DMS153 (cell line): ENCODE data around the gene ADGRD2.

Experiments
- DNase-seq: peaks from one replicate; lab custom pipeline; 2025; lab: John Stamatoyannopoulos, UW

ADGRD2 gene

DNA sequence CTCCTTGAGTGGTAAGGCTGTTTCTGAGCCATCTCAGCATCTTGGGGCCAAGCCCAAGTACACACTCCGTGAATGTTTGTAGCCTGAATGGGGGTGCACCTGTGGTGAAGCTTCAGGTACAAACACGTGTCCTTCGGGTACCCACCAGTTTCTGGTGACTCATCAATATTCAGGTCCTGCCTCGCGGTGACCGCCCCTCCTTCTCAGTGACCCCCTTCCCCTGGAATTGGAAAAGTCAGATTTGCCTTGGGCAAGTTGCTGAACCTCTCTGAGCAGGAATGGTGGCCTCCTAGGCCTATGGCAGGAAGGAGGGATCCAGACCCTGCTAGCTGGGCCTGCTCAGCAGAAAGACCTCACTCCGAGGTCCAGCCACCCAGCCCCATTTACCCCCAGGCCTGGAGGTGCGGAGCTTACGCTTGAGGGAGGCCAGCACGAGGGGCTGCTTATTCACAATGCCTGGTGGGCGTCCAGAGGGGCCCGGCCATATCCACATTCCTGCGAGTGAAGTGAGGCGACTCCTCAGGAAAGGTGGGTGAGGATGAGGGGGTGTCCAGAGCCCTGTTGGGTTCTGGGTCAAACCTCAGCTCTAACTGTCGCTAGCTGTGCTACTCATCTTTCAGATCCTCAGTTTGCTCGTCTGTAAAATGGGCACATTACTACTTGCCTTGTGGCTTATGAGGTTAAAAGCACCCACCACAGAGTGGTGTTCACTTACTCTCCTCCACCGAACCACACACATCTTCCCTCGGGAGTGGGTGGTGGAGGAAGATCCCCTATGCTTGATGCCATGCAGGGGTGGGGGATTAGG lies 7.0 kb downstream of the ADGRD2 start:
- DNase-seq, result no peak

DNA sequence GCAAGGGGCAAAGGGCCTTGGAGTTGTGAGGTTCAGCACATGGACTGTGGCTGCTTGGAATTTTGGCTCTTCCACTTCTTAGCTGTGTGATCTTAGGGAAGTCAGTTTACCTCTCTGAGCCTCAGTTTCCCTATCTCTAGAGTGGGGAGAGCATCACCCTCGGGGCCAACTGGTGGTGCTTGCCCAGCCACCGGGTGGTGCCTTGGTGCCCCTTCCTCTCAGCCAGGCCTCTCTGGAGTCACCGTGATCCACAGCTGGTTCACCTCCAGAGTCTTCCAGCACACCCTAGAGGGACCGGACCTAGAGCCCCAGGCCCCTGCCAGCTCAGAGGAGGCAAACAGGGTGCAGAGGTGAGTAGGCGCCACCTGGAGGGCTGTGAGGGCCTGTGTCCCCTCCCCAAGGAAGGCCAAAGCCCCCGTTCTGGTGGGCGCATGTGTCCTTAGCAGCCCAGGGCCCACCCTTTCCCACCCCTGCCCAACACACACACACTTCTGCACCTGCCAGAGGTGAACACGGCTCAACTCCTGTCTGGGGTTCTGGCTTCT lies 7.7 kb downstream of the ADGRD2 start:
- DNase-seq, result no peak

DNA sequence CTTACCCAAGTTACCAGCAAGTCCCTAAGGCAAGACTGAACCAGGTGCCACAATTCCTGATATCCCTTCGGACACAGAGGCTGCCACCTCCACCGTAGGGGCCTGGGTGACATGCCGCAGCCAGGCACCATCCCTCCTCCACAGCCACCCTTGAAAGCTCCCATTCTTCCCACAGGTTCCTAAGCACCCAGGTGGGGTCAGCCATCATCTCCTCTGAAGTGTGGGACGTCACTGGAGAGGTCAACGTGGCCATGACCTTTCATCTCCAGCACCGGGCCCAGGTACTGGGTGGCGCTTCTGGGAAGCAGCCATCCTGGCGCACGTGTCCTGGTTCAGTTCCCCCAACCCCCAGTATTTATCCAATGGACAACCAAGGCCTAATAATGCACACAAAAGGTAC lies 8.2 kb downstream of the ADGRD2 start:
- DNase-seq, result no peak

DNA sequence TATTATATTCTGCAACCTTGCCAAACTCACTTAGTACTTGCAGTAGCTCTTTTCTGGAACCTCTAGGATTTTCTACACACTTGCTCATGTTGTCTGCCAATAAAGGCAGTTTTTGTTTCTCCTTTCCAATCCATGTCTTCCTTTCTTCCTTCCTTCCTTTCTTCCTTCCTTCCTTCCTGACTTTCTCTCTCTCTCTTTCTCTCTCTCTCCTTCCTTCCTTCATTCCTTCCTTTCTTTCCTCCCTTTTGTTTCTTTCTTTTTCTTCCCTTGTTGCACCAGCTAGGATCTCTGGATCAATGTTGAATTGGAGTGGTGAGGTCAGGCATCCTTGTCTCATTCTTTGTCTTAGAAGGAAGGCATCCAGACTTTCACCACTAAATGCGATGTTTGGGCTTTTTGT lies 12.5 kb downstream of the ADGRD2 start:
- no peak for DNase-seq

- no peak for DNase-seq
Observed at GRCh38 chr9:124465736-124466135, 15.5 kb downstream of the ADGRD2 start.

DNA sequence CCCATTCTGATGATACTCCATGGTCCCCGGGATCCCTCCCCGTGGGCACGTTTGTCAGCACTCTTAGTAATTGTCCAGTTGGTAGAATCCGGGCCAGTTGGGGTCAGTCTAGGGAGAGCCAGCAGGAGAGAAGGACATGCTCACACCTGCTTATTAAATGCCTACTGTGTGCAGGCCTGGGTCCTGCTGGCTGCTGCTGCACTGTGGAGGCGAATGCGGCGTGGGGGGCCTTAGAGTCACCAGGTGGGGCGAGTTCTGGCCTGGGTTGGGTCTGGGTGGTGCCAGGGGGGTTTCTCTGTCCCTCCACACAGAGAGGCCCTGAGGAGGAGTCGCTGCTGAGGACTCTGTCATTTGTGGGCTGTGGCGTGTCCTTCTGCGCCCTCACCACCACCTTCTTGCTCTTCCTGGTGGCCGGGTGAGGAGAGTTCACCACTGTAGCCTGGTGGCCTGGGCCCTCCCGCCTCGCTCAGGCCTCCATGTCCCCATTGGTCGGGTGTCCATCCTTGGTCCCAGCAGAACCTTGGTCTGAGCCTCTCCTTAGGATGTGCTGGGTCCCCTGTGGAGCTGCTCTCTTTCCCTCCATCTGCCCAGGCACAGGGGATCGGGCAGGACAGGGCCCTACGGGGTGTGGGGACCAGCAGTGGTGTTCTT lies 17.3 kb downstream of the ADGRD2 start:
- DNase-seq, result no peak

DNA sequence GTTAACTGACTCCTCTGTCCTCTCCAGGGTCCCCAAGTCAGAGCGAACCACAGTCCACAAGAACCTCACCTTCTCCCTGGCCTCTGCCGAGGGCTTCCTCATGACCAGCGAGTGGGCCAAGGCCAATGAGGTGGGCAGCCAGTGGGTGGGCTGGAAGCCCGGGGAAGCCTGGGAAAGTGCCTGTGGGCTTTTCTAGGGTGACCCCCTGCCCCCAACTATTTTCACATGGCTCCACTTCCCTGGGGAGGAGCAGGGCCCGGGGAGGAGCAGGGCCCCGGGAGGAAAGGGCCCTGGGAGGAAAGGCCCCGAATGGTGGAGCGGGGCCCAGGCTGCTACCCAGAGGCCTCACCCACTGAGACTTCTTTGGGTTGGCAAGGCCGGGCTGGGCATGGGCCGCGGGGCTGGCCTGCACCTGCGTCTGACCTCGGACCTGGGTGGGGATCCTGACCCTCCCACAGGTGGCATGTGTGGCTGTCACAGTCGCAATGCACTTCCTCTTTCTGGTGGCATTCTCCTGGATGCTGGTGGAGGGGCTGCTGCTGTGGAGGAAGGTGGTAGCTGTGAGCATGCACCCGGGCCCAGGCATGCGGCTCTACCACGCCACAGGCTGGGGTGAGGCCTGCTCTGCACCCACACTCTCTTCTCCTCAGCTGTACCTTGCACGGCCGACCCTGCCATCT lies 17.9 kb downstream of the ADGRD2 start:
- DNase-seq, result no peak

DNA sequence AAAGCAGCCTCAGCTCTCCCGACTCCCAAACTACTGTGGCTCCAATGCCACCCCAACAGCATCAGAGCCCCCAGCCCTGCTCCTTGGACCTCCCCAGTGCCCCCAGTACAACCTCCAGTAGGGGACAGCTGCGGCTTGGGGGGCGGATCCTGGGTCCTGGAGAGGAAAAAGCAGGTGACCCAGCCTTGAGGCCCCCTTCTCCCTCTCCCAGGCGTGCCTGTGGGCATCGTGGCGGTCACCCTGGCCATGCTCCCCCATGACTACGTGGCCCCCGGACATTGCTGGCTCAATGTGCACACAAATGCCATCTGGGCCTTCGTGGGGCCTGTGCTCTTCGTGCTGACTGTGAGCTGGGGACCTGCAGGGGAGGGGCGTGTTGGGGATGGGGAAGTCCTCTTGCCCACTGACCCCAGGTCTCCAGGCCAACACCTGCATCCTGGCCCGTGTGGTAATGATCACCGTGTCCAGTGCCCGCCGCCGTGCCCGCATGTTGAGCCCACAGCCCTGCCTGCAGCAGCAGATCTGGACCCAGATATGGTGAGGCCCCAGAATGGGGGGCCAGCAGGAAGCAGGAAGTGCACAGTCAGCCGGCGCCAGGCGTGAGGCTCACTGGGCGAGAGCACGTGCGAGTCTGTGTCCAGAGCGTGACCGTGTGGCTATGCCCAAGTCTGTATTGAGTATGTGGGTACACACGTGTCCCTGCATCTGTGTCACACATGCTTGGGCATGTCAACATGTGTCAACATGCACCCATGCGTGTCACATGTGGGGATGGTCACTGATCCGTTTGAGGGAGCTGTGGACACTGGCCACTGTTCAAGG lies 19.0 kb downstream of the ADGRD2 start:
- no peak for DNase-seq

GRCh38 chr9:124470306-124470705 lies 20.1 kb downstream of the ADGRD2 start:
- DNase-seq, result no peak

- no peak for DNase-seq
Observed at GRCh38 chr9:124470726-124471125, 20.5 kb downstream of the ADGRD2 start.

DNA sequence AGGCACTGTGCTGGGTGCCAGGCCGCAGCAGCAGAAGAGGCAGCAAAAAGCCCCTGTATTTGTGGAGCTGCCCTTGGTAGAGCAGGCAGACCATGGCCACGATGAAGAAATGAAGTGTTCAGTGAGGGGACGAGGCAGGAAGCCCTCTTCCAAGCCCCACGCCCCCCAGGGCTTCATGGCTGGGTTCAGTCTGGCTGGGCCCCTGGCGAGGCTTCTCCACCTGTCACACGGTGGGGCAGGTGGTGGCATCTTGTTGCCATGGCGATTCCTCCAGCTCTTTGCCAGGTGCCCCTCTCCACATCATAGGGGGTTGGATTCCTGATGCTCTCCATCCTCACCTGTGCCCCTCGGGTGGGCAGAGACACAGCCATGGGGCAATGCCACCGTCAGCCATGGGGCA lies 21.5 kb downstream of the ADGRD2 start:
- no peak for DNase-seq

- no peak for DNase-seq
Observed at GRCh38 chr9:124472770-124473169, 22.5 kb downstream of the ADGRD2 start.

- DNase-seq, result no peak
Observed at GRCh38 chr9:124473310-124473709, 23.1 kb downstream of the ADGRD2 start.

GRCh38 chr9:124474151-124474550 lies 23.9 kb downstream of the ADGRD2 start:
- DNase-seq, result no peak

DNA sequence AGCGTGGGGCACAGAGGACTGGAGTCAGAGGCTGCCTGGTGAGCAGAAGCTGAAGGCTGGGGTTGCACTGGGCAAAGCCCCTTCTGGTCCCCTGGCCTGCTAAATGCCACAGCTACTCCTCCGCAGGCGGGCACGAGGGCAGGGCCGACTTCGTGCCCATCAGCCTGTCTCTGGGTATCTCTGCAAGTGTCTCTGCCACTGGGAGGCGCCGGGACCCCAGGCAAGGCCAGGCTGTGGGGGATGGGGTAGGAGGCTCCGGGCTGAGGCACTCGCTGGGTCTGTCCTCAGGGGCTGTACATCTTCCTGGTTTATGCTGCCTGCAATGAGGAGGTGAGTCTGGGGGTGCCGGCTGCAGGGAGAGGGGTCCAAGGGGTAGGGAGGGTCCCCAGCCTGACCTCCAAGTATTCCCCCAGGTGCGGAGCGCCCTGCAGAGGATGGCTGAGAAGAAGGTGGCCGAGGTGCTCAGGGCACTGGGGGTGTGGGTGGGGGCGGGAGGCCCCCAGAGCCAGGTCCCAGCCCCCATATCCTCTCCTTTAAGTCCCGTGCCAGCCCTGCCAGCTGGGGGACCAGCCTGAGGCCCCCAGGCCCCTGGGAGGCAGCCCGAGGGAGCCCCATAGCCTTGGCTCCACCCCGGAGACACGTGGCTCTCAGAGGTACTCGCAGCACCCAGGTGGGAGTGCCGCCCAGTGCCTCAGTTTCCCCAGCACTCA lies 25.1 kb downstream of the ADGRD2 start:
- no peak for DNase-seq

- no peak for DNase-seq
Observed at GRCh38 chr9:124475868-124476690, 25.8 kb downstream of the ADGRD2 start.

GRCh38 chr9:124477211-124477647 lies 27.0 kb downstream of the ADGRD2 start:
- DNase-seq, result peak; percentile 32

GRCh38 chr9:124477648-124478285 lies 27.5 kb downstream of the ADGRD2 start:
- peak; percentile 26 for DNase-seq

GRCh38 chr9:124478354-124478753 lies 28.1 kb downstream of the ADGRD2 start:
- peak; percentile 67 for DNase-seq

GRCh38 chr9:124479371-124479770 lies 29.1 kb downstream of the ADGRD2 start:
- DNase-seq, result no peak
